Right renal pelvis (tissue), 4 donors: ENCODE data around the gene KDM6B. TPM values are rescaled to one million over a fixed set of nuclear protein-coding genes. Genes with fewer than 3 reads are reported as not detected.
"Not testable (repeated sequence)": the region's sequence is repeated elsewhere in the genome, so short reads cannot be mapped to it uniquely, and the experiment has no call there.

ENCODE experiments used
- DNase-seq, 4 donors: peaks; one replicate each; pipeline ENCODE4 v3.0.0-alpha.2; 2013; ENCODE audit warnings: low read depth in 4 of 4, low spot score in 3 of 4, missing footprints in 1 of 4
- polyA plus RNA-seq, 4 donors: library from polyadenylated mRNA; unstranded; fragments of 120-200 nt; gene quantifications; one replicate each; pipeline ENCODE4 v1.2.1, GENCODE V29; 2013; ENCODE audit not compliant: insufficient read length in 4 of 4

KDM6B gene
- polyA plus RNA-seq, 4 donors = 21.8 to 28.1 (median 22.8) TPM

DNA sequence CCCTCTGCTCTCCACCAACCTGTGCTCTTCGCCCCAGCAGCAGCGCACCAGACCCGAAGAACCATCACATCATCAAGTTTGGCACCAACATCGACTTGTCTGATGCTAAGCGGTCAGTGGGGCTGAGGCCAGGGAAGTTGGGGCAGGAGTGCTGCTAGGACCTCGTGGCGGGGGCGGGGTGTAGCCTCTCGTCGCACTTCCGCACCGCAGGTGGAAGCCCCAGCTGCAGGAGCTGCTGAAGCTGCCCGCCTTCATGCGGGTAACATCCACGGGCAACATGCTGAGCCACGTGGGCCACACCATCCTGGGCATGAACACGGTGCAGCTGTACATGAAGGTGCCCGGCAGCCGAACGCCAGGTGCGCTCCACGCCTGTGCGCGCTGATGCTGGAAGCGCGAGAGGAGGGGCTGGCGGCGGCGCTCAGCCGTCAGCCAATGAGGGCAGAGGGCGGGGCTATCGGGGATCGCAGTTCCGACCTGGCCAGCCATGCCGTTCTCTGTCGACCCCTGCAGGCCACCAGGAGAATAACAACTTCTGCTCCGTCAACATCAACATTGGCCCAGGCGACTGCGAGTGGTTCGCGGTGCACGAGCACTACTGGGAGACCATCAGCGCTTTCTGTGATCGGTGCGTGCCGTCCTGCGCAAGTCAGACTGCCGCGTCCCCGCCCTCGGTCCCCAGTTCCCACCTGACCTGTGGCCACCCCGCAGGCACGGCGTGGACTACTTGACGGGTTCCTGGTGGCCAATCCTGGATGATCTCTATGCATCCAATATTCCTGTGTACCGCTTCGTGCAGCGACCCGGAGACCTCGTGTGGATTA lies 17.6 kb downstream of the KDM6B start:
- DNase-seq = peak in 2 of 4 donors; percentile 74 to 85

DNA sequence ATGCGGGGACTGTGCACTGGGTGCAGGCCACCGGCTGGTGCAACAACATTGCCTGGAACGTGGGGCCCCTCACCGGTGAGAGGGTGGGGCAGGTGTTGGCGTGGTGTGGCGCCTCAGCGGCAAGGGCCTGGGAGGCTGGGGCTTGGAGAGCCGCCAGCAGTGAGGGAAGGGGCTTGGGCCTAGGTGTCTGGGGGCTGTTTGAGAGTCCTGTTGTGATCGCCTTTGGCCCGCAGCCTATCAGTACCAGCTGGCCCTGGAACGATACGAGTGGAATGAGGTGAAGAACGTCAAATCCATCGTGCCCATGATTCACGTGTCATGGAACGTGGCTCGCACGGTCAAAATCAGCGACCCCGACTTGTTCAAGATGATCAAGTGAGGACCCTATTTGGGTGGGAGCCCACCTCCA lies 18.2 kb downstream of the KDM6B start:
- no peak for DNase-seq

DNA sequence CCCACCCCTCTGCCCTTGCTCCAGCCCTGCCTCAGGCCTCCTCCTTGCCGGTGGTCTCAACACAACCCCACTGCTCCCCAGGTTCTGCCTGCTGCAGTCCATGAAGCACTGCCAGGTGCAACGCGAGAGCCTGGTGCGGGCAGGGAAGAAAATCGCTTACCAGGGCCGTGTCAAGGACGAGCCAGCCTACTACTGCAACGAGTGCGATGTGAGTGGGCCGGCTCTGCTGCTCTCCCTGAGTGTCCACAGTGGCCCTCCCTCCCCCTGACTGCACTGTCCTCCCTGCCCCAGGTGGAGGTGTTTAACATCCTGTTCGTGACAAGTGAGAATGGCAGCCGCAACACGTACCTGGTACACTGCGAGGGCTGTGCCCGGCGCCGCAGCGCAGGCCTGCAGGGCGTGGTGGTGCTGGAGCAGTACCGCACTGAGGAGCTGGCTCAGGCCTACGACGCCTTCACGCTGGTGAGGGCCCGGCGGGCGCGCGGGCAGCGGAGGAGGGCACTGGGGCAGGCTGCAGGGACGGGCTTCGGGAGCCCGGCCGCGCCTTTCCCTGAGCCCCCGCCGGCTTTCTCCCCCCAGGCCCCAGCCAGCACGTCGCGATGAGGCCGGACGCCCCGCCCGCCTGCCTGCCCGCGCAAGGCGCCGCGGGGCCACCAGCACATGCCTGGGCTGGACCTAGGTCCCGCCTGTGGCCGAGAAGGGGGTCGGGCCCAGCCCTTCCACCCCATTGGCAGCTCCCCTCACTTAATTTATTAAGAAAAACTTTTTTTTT lies 19.1 kb downstream of the KDM6B start:
- no peak for DNase-seq

DNA sequence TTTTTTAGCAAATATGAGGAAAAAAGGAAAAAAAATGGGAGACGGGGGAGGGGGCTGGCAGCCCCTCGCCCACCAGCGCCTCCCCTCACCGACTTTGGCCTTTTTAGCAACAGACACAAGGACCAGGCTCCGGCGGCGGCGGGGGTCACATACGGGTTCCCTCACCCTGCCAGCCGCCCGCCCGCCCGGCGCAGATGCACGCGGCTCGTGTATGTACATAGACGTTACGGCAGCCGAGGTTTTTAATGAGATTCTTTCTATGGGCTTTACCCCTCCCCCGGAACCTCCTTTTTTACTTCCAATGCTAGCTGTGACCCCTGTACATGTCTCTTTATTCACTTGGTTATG lies 19.6 kb downstream of the KDM6B start:
- no peak for DNase-seq

DNA sequence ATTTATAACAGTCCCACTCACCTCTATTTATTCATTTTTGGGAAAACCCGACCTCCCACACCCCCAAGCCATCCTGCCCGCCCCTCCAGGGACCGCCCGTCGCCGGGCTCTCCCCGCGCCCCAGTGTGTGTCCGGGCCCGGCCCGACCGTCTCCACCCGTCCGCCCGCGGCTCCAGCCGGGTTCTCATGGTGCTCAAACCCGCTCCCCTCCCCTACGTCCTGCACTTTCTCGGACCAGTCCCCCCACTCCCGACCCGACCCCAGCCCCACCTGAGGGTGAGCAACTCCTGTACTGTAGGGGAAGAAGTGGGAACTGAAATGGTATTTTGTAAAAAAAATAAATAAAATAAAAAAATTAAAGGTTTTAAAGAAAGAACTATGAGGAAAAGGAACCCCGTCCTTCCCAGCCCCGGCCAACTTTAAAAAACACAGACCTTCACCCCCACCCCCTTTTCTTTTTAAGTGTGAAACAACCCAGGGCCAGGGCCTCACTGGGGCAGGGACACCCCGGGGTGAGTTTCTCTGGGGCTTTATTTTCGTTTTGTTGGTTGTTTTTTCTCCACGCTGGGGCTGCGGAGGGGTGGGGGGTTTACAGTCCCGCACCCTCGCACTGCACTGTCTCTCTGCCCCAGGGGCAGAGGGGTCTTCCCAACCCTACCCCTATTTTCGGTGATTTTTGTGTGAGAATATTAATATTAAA lies 20.2 kb downstream of the KDM6B start:
- DNase-seq = no peak

DNA sequence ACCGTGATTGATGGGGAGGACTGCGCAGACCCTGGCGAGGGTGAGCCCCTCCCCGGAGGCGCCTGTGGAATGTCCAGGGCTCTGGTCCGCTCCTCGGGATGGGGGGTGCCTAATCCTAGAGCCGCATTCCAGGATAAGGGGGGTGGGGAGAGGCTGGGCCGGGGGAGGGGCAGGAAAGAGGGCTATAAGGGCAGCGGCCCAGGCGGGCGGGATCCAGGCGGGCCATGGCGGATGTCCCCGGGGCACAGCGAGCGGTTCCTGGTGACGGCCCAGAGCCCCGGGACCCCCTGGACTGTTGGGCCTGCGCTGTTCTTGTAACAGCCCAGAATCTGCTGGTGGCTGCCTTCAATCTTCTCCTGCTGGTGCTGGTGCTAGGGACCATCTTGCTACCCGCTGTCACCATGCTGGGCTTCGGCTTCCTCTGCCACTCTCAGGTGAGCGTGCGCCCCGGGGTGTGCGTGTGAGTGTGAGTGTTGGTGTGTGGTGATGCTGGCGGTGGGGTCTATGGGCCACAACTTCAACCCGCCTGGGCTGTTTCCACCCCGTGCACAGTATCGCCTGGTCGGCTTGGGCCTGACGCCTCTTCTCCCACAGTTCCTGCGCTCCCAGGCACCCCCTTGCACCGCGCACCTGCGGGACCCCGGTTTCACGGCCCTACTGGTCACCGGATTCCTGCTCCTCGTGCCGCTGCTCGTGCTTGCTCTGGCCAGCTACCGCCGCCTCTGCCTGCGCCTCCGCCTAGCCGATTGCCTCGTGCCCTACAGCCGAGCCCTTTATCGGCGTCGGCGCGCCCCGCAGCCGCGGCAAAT lies 21.0 kb downstream of the KDM6B start, which contains the start of gene TMEM88:
Gene TMEM88 (plus strand): TSS at position 216 of the 809 bp plus-strand sequence. CDS start 9 bp downstream, at position 225.
- DNase-seq = no peak

DNA sequence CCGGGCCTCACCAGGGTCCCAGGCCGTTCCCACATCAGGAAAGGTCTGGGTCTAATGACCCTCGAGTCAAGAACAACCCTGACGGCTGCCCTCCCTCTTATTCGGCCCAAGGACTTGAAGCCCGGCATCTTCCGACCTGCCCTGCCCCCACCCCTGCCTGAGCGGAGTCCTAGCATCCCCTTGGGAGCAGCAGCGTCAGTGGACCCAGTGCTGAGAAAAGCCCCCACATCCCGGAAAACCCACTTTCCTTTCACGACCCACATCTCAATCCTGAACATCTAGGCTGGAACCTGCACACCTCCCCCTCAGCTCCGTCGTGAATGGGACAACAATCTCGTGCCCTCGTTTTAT lies 21.6 kb downstream of the KDM6B start:
- DNase-seq = no peak

DNA sequence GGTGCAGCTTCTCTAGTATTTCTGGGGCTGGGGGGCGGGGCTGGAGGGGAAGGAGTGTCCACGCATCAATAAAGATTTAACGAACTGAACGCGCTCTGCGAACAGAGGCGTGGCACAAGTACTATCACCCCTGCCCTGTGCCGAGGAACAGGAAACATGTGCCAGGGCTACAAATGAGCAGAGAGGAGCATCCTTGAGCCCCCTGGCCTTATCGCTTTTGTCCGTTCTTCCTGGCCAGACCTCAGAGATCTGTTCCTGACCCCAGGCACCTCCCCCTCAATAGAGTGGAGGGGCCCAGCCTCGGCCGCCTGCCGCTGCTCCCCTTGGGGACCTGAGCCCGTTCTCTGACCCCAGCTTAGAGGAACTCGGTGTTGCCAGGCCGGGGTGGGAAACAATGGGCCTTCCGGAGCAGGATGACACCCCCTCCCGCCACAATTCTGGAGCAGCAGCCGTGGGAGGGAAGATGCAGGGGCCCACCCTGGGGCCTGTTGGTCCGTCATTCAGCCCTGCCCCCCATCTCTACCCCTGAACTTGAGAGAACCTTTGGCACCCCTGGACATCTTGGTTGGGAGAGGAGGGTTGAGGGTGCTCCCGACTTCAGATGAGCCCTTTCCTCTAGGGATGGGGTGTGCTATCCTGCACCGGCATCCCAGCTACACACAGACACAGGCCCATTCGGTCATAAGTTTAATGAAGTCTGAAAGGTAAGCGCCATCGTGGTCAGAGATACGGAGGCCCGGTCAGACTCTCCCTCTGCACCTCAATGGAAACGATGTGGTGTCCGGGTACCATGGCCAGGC lies 22.2 kb downstream of the KDM6B start:
- no peak for DNase-seq

DNA sequence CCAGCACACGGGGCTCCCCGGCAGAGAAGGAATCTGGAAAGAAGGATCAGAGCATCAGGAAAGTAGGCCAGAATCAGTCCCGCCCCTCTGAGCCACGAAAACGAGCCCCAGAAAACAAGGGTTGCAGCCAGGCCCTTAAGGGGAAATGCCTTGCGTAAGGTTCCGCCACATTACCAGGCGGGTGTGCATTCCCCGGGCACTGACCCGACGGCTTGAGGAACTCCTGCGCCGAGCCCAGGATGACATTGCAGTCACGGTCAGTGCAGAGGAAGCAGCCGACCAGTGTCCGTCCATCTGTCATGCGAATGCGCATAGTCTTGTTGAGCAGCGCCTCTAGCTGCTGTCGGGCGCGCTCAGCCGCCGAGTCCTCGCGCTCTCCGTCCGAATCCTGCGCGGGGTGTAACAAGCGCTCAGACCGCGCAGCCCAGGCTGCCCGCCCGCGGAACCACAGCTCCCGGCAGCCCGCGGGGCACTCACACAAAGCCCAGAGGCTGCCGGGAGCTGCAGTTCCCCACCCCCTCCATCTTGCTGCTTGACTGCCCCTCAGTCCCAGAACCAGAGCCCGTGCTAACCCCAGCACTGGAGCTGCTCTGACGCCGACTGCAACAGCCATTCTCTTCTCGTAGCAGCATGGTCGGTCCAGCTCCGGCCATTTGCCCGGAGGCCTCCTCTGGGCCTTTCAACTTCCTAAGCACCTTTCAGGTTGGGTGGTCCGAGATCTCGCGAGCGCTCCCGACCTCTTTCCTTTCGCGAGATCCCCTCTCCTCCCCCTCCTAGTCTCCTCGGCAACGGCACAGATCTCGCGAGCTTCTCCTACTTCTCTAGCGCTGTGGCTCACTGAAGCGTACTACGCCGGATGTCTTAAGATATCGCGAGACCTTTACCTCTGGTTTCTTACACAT lies 23.0 kb downstream of the KDM6B start, which contains the start of gene NAA38:
Gene NAA38 (minus strand): TSS at position 749 of the 902 bp plus-strand sequence. CDS start 96 bp downstream, at position 653.
- DNase-seq = peak; percentile 98 to 99 (median 98)

DNA sequence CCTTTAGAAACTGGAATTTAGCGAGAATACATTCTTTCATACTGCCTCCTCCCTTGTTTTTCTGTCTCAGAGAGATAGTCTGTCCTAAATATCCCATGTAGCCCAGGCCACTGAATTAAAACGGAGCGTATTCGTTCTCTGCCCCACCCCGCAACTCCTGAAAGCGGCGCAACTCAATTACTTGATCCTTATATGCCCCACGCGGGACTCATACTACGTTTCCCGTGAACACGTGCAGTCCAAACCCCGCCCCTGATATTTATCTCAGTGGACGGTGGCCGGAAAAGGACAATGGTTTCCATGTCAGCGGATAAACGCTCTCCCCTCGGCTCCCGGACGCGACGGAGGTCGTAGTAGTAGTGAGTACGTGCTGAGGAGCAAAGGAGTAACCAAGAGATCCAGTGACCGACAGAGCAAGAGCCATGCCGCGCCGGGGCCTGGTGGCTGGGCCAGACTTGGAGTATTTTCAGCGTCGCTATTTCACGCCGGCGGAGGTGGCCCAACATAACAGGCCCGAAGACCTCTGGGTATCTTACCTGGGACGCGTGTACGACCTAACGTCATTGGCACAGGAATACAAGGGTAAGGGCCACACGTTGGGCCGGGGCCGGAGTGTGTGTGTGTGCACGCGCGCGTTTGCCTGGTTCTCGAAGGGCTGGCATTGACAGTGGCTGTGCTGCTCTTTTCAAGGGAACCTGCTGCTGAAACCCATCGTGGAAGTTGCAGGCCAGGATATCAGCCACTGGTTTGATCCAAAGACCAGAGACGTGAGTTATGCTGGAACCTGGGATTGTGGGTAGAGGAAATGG lies 23.9 kb downstream of the KDM6B start, which contains the start of gene CYB5D1:
Gene CYB5D1 (plus strand): TSS at position 291 of the 809 bp plus-strand sequence. CDS start 132 bp downstream, at position 423.
- peak; percentile 86 to 93 (median 88) for DNase-seq

DNA sequence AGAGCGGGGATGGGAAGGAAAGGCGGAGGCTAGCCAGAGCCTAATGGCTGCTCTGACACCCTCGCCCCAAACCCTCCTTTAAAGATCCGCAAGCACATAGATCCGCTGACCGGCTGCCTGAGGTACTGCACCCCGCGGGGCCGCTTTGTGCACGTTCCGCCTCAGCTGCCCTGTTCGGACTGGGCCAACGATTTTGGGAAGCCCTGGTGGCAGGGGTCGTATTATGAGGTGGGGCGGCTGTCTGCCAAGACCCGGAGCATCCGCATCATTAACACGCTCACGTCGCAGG lies 24.4 kb downstream of the KDM6B start:
- DNase-seq = no peak

DNA sequence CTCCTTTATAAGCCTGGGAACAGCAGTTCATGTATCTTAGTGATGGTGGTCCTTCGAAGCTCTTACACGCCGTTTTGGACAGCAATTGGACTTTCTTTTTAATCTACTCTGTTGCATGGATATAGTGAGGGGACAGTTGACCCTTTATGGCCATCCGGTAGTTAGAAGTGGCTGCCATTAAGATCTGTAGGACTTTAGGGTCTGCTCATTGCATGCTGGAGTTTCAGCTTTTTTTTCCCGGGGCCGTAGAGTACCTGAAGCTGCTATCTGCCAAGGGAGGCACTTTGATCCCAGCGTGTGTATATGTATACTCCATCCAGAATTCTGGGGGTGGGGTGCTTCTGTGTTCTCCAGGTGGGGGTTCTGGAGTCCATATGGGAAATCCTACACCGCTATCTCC lies 25.0 kb downstream of the KDM6B start:
- no peak for DNase-seq

DNA sequence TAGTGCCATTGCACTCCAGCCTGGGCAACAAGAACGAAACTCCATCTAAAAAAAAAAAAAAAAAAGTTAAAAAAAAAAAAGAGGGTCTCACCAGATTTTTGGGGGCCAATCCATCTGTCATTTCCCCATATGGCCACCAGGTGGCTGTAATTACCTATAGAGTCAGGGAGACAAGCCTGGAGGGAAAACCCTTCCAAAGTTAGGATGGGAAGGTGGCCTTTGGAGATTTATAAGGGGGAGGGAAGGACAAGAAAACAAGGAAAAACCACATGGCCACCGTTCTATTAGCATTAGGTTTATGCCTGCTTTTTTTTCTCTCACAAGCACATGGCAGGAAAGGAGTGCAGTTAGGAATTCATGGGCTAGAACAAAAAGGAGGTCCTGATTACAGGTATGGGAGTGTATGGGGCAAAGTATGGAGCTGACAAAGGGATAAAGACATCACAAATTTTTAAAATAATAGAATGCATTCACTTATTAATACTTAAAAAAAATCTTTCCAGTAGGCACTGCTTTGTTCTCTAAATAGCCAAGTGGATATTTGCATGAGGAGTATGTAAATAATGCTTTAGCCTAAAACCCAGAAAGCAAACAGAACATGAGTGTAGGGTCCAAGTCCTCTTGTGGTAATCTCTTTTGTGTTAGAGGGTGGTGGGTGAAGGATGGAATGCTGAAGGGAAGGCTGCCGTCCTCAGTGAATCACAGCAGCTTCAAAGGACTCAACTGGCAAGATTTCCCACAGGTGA lies 28.8 kb downstream of the KDM6B start:
- no peak for DNase-seq

DNA sequence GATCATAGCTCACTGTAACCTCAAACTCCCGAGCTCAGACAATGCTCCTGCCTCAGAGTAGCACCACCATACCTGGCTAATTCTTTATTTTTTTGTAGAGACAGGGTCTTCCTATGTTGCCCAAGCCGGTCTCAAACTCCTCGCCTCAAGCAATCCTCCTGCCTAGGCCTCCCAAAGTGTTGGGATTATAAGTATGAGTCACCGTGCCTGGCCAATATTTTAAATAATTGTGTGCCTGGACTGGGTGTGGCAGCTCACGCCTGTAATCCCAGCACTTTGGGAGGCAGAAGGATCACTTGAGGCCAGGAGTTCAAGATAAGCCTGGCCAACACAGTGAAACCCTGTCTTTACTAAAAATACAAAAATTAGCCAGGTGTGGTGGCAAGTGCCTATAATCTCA lies 30.4 kb downstream of the KDM6B start:
- DNase-seq = not testable (repeated sequence)

DNA sequence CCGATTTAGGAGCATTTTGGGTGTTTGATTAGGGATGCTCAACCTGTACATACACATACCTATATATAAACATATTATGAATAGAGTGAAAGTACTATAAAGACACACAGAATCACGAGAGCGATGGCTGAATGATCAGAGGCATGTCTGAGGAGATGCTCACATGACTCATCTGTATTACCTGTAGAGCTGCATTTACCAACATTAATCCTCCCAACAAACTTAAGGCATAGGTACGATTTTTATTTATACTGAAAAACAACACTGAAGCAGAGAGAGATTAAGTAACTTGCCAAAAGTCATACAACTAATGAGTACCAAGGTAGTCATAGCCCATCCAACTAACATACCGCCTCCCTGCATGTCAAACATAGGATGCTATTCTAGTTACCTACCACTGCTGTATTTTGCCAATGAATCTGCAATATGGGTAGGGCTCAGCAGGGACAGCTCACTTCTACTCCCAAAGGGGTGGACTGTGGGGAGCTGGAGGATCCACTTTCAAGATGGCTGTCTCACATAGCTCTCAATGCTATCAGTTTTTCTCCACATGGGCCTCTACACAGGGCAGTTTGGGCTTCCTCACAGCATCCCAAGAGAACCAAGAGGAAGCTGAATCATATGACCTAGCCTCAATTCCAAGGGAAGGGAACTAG lies 31.1 kb downstream of the KDM6B start:
- no peak for DNase-seq

DNA sequence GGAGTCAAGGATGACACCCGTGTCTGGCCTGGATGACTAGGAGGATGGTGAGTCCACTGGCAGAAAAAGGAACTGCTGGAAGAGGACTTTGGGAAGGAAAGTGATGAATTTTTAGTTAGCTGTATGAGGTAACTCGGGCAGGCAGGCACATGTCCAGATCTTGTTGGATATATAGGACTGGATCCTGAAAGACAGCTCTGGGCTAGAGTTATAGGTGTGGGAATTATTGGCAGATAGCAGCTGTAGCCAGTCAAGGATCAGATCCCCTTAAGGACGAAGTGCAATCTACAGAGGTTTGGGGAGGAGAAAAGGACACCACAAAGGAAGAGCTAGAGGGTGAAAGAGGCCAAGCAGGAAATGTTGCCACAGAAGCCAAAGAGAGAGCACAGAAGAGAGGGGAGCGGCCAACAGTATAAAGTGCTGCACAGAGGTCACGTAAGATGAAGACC lies 33.9 kb downstream of the KDM6B start:
- no peak for DNase-seq
